NCI-H345 (cell line): ENCODE measurements around the gene REPS1.

Source experiments
- DNase-seq: peaks from one replicate; lab custom pipeline; 2025; lab: John Stamatoyannopoulos, UW

The REPS1 gene

GRCh38 chr6:138926579-138926978, 61.5 kb downstream of the REPS1 start:
- no peak for DNase-seq

DNA sequence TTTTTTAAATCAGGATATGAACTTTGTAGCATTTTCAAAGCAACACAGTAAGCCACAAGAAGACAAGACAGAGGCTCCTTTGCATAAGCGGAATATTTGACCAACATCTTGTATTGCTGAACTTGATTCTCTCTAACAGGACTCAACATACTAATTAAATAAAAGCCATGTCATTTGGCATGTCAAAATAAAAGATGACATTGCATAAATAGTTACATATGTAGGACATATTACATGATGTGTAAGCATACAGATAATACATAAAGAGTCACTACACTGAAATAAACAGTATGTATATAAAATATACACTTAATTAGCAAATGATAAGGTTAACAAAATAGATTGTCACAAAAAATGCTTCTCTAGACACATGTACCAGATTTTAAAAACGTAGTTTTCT, 62.2 kb downstream of the REPS1 start:
- DNase-seq = no peak

DNA sequence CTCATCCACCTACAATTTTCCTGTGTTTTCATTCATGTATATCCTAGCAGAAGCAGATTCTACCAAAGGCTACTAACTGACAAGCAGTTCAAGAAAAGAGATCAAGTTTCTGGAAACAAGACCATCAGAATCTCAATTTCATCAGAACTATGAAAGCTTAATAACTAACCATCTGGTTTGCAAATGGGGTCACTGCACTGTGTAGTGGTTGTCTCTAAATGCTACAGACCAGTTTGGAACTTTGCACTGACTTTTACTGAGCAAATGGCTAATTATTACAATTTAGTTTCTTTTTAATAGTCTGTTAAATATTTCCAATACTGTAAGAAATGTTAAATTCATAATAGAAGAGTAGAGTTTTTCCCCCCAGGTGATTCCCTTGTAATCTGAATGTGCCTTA, 64.5 kb downstream of the REPS1 start:
- no peak for DNase-seq

GRCh38 chr6:138920906-138921305, 67.1 kb downstream of the REPS1 start:
- no peak for DNase-seq

DNA sequence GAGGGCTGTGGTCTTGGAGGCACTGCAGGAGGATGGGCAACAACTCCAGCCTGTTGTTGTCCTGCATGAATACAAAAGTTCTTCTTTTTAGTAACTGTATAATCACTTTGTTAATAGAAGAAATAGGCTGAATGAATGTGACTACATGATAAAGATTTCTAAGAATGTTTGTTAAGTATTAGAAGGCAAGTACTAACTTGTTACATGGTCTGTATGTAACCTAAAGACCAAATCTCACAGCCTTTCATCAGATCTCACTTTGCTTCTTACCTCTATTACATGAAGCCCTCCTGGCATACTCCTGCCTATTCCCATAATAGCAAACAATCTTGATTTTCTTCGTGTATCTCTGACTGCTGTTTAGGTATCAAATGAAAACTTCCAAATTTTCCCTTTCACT, 73.4 kb downstream of the REPS1 start:
- DNase-seq = no peak

- no peak for DNase-seq
Measured at GRCh38 chr6:138912308-138912707, 75.7 kb downstream of the REPS1 start.

- no peak for DNase-seq
Measured at GRCh38 chr6:138909975-138910374, 78.1 kb downstream of the REPS1 start.

GRCh38 chr6:138909511-138909910, 78.5 kb downstream of the REPS1 start:
- DNase-seq = no peak

GRCh38 chr6:138907167-138907566, 80.9 kb downstream of the REPS1 start:
- no peak for DNase-seq

DNA sequence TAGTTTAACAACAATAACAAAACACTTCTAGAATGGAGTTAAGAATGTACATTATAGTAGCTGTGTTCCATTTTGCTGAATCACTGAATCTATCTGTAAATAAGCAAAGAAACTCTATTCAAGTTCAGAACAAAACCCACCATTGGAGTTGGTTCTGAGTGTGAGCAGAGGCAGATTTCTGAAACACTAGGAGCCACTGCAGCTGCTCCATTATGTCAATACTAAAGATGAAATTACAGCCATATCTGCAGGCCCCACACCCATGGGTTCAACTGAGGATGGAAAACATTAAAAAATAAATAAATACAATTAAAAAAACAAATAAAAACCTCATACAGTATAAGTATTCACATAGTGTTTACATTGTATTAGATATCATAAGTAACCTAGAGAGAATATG, 91.0 kb downstream of the REPS1 start:
- no peak for DNase-seq

DNA sequence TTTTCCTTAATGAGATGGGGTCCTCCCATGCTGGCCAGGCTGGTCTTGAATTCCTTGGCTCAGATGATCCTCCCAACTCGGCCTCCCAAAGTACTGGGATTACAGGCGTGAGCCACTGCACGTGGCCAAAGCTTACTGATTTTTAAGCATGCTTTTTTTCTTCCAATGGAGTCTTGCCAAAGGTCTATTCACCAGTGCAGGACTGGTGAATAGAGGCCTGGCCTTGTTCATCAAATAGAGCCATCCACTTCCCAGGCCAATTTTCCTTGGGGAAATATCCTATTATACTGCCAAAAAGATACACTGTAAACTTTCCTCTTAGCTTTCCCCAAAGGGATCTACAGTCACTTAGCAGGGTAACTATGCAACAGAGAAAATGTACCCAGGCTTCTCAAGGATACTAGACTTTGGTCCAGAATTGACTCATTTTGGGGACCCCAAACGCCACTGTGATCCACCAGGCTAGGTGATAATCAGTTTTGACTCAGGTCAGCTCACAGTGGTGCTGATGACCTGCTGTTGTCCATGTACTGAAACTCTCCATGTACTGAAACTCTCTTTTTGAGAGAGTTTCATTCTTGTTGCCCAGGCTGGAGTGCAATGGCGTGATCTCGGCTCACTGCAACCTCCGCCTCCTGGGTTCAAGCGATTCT, 91.8 kb downstream of the REPS1 start:
- no peak for DNase-seq

DNA sequence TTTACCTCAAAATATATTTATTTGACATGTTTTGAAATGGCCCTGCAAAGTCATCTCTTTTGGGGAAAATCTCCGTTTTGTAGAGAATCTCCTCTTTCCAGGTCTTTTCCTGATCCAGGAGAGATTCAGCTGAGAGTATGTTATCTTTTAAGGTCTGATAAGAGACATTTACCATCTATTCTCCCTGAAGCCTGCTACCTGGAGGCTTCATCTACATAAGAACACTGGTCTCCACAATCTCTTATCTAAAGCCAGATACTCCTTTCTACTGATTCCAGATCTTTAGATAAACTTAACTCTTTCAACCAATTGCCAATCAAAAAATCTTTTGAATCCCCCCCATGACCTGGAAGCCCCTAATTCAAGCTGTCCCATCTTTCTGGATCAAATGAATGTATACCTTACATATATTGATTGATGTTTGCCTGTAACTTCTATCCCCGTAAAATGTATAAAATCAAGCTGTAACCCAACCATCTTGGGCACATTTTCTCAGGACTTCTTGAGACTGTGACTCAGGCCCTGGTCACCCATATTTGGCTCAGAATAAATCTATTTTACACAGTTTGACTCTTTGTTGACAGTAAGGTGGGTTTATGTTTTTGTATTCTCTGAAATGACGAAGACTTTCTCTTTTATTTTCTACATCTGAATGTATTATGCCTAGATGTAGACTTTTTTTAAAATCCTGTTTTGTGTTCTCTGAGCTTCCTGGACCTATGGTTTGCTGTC, 96.6 kb downstream of the REPS1 start:
- no peak for DNase-seq

DNA sequence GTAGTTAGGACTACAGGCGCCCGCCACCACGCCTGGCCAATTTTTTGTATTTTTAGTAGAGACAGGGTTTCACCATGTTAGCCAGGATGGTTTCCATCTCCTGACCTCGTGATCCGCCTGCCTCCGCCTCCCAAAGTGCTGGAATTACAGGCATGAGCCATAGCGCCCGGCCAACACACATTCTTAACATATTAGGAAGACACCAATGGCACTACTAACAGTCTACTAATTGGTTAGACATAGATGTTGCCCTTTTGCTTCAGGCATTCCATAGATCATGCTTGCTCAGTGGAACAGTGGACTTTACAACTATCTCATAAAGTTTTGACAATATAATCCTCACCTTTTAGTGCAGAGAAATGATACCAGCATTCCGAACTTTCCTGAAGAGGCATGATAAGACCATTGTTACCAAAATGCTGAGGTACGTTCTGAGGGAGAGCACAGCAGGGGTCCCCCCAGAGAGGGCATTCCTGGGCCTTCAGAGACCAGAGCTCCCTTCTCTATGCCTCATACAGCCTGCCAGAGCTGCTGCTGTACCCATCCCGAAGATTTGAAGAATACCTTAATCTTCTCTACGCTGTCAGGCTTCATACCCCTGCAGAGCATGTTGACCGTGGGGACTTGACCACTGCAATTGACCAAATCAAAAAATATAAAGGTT, 102.8 kb downstream of the REPS1 start:
- no peak for DNase-seq

GRCh38 chr6:138882369-138883017, 105.6 kb downstream of the REPS1 start:
- DNase-seq = no peak

GRCh38 chr6:138873191-138873590, 114.9 kb downstream of the REPS1 start:
- DNase-seq = no peak

DNA sequence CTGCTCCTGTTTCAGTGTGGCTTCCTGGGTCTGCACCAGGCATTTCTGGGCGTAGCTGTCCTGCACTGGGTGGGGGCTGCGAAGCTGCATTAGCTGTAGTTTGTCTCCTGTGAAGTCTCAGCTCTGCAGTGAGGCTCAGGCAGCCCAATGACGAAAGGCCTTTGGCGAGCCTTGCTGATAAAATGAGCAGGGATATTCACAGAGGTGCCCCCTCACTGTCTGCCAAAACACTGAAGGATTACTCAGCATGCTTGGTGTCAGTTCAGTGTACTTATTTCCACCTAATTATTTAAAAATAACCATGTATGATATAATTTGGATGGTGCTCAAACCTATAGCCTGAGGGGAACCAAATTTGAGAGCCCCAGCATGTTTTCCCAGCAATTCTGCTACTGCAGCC, 118.7 kb downstream of the REPS1 start:
- DNase-seq = no peak

DNA sequence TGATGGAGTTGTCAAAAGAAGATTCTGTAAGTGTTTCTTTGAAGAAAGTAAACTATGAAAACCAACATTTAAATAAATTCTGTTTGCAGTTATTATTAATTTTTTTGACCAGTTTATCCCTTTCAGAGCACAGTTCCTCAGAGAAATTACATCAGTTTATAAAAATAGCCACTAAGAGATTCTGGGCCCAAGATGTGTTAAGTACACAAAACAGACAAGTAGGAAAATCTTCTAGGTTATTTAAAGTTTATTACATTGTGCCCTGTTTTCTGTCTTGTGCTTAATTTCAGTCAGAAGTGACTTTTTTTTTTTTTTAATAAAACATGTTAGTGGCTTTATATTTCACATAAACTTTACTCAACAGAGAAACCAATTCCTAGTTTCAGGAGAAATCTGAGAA, 119.9 kb downstream of the REPS1 start:
- no peak for DNase-seq

GRCh38 chr6:138865480-138866109, 122.5 kb downstream of the REPS1 start:
- DNase-seq = no peak

DNA sequence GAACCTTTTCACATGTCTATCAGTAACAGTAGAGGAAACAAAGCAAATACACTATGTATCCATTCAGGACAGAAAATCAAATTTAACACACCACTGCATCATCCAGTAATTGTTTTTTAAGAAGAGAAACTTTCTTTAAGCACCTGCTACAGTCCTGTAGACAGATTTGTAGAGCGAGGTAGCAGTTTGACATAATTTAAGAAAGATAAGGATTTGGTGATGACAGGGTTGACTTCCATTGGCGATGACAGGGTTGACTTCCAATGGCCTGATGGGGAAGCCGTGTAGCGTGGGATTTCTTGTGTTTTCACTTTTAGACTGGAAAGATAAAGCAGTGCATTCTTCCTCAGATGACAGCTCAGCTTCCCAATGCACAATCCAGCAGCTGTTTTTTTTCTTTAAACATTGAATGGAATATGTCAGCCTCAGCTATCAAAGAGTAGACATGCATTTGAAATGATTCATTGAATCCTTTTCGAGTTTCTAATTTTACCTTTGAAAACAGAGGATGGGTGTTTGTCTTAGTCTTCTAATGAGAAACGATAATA, 123.6 kb downstream of the REPS1 start:
- DNase-seq = no peak

- DNase-seq = no peak
Measured at GRCh38 chr6:138863321-138863720, 124.7 kb downstream of the REPS1 start.

- DNase-seq = no peak
Measured at GRCh38 chr6:138862456-138862855, 125.6 kb downstream of the REPS1 start.

DNA sequence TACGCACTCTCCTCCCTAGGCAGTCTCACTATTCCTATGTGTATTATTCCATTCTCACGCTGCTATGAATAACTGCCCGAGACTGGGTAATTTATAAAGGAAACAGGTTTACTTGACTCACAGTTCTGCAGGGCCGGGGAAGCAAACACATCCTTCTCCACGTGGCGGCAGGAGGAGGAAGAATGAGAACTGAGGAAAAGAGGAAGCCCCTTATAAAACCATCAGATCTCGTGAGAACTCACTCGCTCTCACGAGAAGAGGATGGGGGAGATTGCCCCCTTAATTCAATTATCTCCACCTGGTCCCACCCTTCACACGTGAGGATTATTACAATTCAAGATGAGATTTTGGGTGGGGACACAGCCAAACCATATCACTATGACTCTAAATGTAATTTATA, 130.3 kb downstream of the REPS1 start:
- DNase-seq = no peak
